HepG2 (cell line): ENCODE data around the gene PAFAH1B1. TPM values are rescaled to one million over a fixed set of nuclear protein-coding genes. Genes with fewer than 3 reads are reported as not detected.

Source experiments
- IKZF5 ChIP-seq: IDR thresholded peaks from 2 replicates; pipeline ENCODE4 v1.6.1; 2018; ENCODE audit warnings: missing genetic modification reagents, mild to moderate bottlenecking, missing compliant biosample characterization
- IRX3 ChIP-seq: sonication (generic); formaldehyde crosslinking; IDR thresholded peaks from 2 replicates; pipeline ENCODE4 v1.8.1; 2023; ENCODE audit warnings: mild to moderate bottlenecking, low read depth, missing genetic modification reagents, borderline replicate concordance
- ZNF407 ChIP-seq: sonication (generic); formaldehyde crosslinking; IDR thresholded peaks from one replicate; pipeline ENCODE4 v1.5.1; 2020; ENCODE audit warnings: mild to moderate bottlenecking, missing genetic modification reagents; ENCODE audit errors: not compliant biosample characterization
- ZNF441 ChIP-seq: sonication (generic); formaldehyde crosslinking; IDR thresholded peaks from 2 replicates; pipeline ENCODE4 v1.7.0; 2021; ENCODE audit warnings: missing genetic modification reagents, borderline replicate concordance
- ZNF768 ChIP-seq: sonication (generic); formaldehyde crosslinking; IDR thresholded peaks from 2 replicates; pipeline ENCODE4 v1.4.0; 2020; ENCODE audit warnings: missing genetic modification reagents
- ZNF879 ChIP-seq: sonication (generic); formaldehyde crosslinking; IDR thresholded peaks from 2 replicates; pipeline ENCODE4 v1.8.1; 2023; ENCODE audit warnings: missing genetic modification reagents
- polyA plus RNA-seq, 8 experiments: library from polyadenylated mRNA; depleted of rRNA in 3 of 8; stranded (reverse) in 7 of 8; unstranded in 1 of 8; fragments of >200 nt; fragmentation: Illumina TruSeq in 4 of 8; extraction: Trizol in 4 of 8; gene quantifications; 2 replicates each; pipeline versions ENCODE4 v1.2.1 to v1.2.3, GENCODE V29; 2011 to 2016; ENCODE audit warnings: low read depth in 4 of 8, missing spikeins in 1 of 8, mixed read lengths in 1 of 8; ENCODE audit not compliant: insufficient read depth in 1 of 8
- total RNA-seq, 5 experiments: library from RNA; depleted of rRNA; stranded (reverse); fragments of >200 nt; fragmentation: Illumina TruSeq; extraction: Trizol; gene quantifications; 2 replicates each; pipeline ENCODE4 v1.2.3, GENCODE V29; 2016; ENCODE audit warnings: low read depth in 1 of 5
- TF ChIP-seq, protein P1 (sequence below): sonication (generic); formaldehyde crosslinking; conservative IDR thresholded peaks from 2 replicates; pipeline ENCODE4 v1.5.0; 2020; ENCODE audit warnings: missing genetic modification reagents
- TF ChIP-seq, protein P2 (sequence below): sonication (generic); formaldehyde crosslinking; IDR thresholded peaks from 2 replicates; pipeline ENCODE4 v1.5.1; 2020; ENCODE audit warnings: mild to moderate bottlenecking, missing genetic modification reagents, moderate library complexity
- TF ChIP-seq, protein P3 (sequence below): sonication (generic); formaldehyde crosslinking; IDR thresholded peaks from 2 replicates; pipeline ENCODE4 v1.4.0; 2020; ENCODE audit warnings: missing genetic modification reagents
- TF ChIP-seq, protein P4 (sequence below): IDR thresholded peaks from 2 replicates; pipeline ENCODE4 v1.6.1; 2012; ENCODE audit warnings: inconsistent platforms

The PAFAH1B1 gene
- total and polyA plus RNA-seq, 2 of the 13 experiments (the other 11 are each of a cell fraction or from before 2014, with no cell fraction given), result 46.0 to 64.9 TPM

DNA sequence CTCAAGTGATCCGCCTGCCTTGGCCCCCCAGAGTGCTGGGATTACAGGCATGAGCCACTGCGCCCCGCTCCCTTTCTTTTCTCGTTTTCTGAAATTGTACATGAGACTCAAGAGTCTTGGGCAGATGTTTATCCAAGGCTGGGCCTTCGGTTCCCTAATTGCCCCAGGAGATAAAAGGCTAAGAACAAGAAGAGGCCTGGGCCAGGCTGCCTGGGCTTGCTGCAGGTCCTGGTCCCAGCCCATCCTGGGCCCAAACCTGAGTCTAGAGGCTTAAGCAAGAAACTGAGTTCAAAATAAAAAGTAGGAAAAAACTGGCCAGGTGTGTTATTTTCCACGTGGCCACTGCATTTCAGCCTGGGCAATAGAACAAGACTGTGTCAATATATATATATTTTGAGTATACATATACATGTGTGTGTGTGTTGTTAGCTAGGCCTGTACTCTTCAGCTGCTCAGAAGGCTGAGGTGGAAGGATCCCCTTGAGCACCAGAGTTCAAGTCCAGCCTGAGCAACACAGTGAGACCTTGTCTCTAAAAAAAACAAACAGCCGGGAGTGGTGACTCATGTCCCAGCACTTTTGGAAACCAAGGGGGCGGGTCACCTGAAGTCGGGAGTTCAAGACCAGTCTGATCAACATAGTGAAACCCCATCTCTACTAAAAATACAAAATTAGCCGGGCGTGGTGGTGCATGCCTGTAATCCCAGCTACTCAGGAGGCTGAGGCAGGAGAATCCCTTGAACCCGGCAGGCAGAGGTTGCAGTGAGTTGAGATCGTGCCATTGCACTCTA, 124.9 kb downstream of the PAFAH1B1 start (continued):
- TF ChIP-seq ZNF407 (CRISPR knock-in tag) (no peak), ZNF441 (CRISPR knock-in tag) (no peak), IKZF5 (no peak), ZNF879 (CRISPR knock-in tag) (no peak), IRX3 (CRISPR knock-in tag) (no peak), ZNF768 (CRISPR knock-in tag) (no peak)
- TF ChIP-seq, protein P1, sequence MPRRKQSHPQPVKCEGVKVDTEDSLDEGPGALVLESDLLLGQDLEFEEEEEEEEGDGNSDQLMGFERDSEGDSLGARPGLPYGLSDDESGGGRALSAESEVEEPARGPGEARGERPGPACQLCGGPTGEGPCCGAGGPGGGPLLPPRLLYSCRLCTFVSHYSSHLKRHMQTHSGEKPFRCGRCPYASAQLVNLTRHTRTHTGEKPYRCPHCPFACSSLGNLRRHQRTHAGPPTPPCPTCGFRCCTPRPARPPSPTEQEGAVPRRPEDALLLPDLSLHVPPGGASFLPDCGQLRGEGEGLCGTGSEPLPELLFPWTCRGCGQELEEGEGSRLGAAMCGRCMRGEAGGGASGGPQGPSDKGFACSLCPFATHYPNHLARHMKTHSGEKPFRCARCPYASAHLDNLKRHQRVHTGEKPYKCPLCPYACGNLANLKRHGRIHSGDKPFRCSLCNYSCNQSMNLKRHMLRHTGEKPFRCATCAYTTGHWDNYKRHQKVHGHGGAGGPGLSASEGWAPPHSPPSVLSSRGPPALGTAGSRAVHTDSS, result no peak
- TF ChIP-seq, protein P2, sequence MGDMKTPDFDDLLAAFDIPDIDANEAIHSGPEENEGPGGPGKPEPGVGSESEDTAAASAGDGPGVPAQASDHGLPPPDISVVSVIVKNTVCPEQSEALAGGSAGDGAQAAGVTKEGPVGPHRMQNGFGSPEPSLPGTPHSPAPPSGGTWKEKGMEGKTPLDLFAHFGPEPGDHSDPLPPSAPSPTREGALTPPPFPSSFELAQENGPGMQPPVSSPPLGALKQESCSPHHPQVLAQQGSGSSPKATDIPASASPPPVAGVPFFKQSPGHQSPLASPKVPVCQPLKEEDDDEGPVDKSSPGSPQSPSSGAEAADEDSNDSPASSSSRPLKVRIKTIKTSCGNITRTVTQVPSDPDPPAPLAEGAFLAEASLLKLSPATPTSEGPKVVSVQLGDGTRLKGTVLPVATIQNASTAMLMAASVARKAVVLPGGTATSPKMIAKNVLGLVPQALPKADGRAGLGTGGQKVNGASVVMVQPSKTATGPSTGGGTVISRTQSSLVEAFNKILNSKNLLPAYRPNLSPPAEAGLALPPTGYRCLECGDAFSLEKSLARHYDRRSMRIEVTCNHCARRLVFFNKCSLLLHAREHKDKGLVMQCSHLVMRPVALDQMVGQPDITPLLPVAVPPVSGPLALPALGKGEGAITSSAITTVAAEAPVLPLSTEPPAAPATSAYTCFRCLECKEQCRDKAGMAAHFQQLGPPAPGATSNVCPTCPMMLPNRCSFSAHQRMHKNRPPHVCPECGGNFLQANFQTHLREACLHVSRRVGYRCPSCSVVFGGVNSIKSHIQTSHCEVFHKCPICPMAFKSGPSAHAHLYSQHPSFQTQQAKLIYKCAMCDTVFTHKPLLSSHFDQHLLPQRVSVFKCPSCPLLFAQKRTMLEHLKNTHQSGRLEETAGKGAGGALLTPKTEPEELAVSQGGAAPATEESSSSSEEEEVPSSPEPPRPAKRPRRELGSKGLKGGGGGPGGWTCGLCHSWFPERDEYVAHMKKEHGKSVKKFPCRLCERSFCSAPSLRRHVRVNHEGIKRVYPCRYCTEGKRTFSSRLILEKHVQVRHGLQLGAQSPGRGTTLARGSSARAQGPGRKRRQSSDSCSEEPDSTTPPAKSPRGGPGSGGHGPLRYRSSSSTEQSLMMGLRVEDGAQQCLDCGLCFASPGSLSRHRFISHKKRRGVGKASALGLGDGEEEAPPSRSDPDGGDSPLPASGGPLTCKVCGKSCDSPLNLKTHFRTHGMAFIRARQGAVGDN (CRISPR knock-in tag), result no peak
- TF ChIP-seq, protein P3, sequence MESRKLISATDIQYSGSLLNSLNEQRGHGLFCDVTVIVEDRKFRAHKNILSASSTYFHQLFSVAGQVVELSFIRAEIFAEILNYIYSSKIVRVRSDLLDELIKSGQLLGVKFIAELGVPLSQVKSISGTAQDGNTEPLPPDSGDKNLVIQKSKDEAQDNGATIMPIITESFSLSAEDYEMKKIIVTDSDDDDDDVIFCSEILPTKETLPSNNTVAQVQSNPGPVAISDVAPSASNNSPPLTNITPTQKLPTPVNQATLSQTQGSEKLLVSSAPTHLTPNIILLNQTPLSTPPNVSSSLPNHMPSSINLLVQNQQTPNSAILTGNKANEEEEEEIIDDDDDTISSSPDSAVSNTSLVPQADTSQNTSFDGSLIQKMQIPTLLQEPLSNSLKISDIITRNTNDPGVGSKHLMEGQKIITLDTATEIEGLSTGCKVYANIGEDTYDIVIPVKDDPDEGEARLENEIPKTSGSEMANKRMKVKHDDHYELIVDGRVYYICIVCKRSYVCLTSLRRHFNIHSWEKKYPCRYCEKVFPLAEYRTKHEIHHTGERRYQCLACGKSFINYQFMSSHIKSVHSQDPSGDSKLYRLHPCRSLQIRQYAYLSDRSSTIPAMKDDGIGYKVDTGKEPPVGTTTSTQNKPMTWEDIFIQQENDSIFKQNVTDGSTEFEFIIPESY (CRISPR knock-in tag), result no peak
- TF ChIP-seq, protein P4, sequence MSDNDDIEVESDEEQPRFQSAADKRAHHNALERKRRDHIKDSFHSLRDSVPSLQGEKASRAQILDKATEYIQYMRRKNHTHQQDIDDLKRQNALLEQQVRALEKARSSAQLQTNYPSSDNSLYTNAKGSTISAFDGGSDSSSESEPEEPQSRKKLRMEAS, result no peak
